HepG2 (cell line): Measurements from ENCODE around the gene PSKH1.

Experiments used
- CBFB ChIP-seq: sonication (generic); formaldehyde crosslinking; IDR thresholded peaks from 2 replicates; pipeline ENCODE4 v1.4.0; 2020; ENCODE audit warnings: missing genetic modification reagents
- CBX2 ChIP-seq, 2 experiments: fragments of 200-600 bp in 1 of 2; sonication (generic); formaldehyde crosslinking in 1 of 2; IDR thresholded peaks; 2 replicates each; pipeline versions ENCODE4 v1.7.0 to v1.8.1; 2018 to 2022; ENCODE audit warnings: low read depth in 2 of 2, low read length in 1 of 2, mild to moderate bottlenecking in 1 of 2, missing genetic modification reagents in 1 of 2
- NFYB ChIP-seq: sonication (generic); formaldehyde crosslinking; IDR thresholded peaks from 2 replicates; pipeline ENCODE4 v1.4.0; 2020; ENCODE audit warnings: missing genetic modification reagents
- NR3C1 ChIP-seq: sonication (generic); formaldehyde crosslinking; IDR thresholded peaks from 2 replicates; pipeline ENCODE4 v1.4.0; 2020; ENCODE audit warnings: missing genetic modification reagents
- TCF12 ChIP-seq, 2 experiments: fragments of 450-650 bp in 1 of 2; sonication (generic) in 1 of 2; formaldehyde crosslinking in 1 of 2; IDR thresholded peaks; 2 replicates each; pipeline versions ENCODE4 v1.6.1 to v1.8.0; 2017 to 2022; ENCODE audit warnings: antibody characterized with exemption in 1 of 2, mild to moderate bottlenecking in 1 of 2, missing genetic modification reagents in 1 of 2, moderate library complexity in 1 of 2
- ZNF589 ChIP-seq: sonication (generic); formaldehyde crosslinking; conservative IDR thresholded peaks from 2 replicates; pipeline ENCODE4 v1.8.0; 2022; ENCODE audit warnings: mild to moderate bottlenecking, moderate library complexity, missing genetic modification reagents
- TF ChIP-seq, protein P1 (sequence below): sonication (generic); formaldehyde crosslinking; IDR thresholded peaks from 2 replicates; pipeline ENCODE4 v1.5.0; 2020; ENCODE audit warnings: mild to moderate bottlenecking, missing genetic modification reagents
- TF ChIP-seq, protein P2 (sequence below): sonication (generic); formaldehyde crosslinking; IDR thresholded peaks from 2 replicates; pipeline ENCODE4 v1.8.0; 2022; ENCODE audit warnings: mild to moderate bottlenecking, missing genetic modification reagents, borderline replicate concordance
- TF ChIP-seq, protein P3 (sequence below): sonication (generic); formaldehyde crosslinking; IDR thresholded peaks from 2 replicates; pipeline ENCODE4 v1.5.0; 2020; ENCODE audit warnings: mild to moderate bottlenecking, missing genetic modification reagents, borderline replicate concordance

DNA sequence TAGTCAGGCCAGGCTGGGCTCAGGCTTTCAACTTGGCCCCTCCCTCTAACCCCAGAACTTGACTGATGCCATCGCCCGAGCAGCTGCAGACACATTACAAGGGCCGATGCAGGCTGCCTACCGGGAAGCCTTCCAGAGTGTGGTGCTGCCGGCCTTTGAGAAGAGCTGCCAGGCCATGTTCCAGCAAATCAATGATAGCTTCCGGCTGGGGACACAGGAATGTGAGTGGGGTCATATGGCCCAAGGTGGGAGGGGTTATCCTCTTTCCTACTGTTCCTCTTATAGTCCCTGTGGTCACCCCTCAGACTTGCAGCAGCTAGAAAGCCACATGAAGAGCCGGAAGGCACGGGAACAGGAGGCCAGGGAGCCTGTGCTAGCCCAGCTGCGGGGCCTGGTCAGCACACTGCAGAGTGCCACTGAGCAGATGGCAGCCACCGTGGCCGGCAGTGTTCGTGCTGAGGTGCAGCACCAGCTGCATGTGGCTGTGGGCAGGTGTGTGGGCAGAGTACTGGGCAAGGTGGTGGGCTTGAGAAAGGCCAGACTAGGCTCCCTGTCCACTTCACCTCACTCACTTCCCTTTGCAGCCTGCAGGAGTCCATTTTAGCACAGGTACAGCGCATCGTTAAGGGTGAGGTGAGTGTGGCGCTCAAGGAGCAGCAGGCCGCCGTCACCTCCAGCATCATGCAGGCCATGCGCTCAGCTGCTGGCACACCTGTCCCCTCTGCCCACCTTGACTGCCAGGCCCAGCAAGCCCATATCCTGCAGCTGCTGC lies 10.5 kb upstream of the PSKH1 start:
- no peak for TF ChIP-seq NR3C1 (CRISPR knock-in tag)
- TF ChIP-seq, protein P1, sequence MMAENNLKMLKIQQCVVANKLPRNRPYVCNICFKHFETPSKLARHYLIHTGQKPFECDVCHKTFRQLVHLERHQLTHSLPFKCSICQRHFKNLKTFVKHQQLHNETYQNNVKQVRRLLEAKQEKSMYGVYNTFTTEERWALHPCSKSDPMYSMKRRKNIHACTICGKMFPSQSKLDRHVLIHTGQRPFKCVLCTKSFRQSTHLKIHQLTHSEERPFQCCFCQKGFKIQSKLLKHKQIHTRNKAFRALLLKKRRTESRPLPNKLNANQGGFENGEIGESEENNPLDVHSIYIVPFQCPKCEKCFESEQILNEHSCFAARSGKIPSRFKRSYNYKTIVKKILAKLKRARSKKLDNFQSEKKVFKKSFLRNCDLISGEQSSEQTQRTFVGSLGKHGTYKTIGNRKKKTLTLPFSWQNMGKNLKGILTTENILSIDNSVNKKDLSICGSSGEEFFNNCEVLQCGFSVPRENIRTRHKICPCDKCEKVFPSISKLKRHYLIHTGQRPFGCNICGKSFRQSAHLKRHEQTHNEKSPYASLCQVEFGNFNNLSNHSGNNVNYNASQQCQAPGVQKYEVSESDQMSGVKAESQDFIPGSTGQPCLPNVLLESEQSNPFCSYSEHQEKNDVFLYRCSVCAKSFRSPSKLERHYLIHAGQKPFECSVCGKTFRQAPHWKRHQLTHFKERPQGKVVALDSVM (CRISPR knock-in tag): no peak
- TF ChIP-seq TCF12 (IDR thresholded peaks at IDR 0.05): no peak
- TF ChIP-seq TCF12 (CRISPR knock-in tag; IDR thresholded peaks at IDR 0.05): no peak
- no peak for TF ChIP-seq ZNF589 (CRISPR knock-in tag)
- TF ChIP-seq, protein P2, sequence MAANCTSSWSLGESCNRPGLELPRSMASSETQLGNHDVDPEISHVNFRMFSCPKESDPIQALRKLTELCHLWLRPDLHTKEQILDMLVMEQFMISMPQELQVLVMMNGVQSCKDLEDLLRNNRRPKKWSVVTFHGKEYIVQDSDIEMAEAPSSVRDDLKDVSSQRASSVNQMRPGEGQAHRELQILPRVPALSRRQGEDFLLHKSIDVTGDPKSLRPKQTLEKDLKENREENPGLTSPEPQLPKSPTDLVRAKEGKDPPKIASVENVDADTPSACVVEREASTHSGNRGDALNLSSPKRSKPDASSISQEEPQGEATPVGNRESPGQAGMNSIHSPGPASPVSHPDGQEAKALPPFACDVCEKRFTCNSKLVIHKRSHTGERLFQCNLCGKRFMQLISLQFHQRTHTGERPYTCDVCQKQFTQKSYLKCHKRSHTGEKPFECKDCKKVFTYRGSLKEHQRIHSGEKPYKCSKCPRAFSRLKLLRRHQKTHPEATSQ: no peak
- TF ChIP-seq, protein P3, sequence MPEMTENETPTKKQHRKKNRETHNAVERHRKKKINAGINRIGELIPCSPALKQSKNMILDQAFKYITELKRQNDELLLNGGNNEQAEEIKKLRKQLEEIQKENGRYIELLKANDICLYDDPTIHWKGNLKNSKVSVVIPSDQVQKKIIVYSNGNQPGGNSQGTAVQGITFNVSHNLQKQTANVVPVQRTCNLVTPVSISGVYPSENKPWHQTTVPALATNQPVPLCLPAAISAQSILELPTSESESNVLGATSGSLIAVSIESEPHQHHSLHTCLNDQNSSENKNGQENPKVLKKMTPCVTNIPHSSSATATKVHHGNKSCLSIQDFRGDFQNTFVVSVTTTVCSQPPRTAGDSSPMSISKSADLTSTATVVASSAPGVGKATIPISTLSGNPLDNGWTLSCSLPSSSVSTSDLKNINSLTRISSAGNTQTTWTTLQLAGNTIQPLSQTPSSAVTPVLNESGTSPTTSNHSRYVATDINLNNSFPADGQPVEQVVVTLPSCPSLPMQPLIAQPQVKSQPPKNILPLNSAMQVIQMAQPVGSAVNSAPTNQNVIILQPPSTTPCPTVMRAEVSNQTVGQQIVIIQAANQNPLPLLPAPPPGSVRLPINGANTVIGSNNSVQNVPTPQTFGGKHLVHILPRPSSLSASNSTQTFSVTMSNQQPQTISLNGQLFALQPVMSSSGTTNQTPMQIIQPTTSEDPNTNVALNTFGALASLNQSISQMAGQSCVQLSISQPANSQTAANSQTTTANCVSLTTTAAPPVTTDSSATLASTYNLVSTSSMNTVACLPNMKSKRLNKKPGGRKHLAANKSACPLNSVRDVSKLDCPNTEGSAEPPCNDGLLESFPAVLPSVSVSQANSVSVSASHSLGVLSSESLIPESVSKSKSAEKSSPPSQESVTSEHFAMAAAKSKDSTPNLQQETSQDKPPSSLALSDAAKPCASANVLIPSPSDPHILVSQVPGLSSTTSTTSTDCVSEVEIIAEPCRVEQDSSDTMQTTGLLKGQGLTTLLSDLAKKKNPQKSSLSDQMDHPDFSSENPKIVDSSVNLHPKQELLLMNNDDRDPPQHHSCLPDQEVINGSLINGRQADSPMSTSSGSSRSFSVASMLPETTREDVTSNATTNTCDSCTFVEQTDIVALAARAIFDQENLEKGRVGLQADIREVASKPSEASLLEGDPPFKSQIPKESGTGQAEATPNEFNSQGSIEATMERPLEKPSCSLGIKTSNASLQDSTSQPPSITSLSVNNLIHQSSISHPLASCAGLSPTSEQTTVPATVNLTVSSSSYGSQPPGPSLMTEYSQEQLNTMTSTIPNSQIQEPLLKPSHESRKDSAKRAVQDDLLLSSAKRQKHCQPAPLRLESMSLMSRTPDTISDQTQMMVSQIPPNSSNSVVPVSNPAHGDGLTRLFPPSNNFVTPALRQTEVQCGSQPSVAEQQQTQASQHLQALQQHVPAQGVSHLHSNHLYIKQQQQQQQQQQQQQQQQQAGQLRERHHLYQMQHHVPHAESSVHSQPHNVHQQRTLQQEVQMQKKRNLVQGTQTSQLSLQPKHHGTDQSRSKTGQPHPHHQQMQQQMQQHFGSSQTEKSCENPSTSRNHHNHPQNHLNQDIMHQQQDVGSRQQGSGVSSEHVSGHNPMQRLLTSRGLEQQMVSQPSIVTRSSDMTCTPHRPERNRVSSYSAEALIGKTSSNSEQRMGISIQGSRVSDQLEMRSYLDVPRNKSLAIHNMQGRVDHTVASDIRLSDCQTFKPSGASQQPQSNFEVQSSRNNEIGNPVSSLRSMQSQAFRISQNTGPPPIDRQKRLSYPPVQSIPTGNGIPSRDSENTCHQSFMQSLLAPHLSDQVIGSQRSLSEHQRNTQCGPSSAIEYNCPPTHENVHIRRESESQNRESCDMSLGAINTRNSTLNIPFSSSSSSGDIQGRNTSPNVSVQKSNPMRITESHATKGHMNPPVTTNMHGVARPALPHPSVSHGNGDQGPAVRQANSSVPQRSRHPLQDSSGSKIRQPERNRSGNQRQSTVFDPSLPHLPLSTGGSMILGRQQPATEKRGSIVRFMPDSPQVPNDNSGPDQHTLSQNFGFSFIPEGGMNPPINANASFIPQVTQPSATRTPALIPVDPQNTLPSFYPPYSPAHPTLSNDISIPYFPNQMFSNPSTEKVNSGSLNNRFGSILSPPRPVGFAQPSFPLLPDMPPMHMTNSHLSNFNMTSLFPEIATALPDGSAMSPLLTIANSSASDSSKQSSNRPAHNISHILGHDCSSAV: no peak
- TF ChIP-seq NFYB (CRISPR knock-in tag): no peak
- no peak for TF ChIP-seq CBX2 (IDR thresholded peaks at IDR 0.05; ENCODE audit: low read depth, low read length)
- no peak for TF ChIP-seq CBX2 (CRISPR knock-in tag; IDR thresholded peaks at IDR 0.05; ENCODE audit: low read depth)
- no peak for TF ChIP-seq CBFB
